A549 (cell line): ENCODE data around the gene PRR7.

Experiments
- BHLHE40 ChIP-seq: IDR thresholded peaks from 2 replicates; pipeline ENCODE4 v1.6.1; 2012; ENCODE audit warnings: low read depth, low read length, inconsistent platforms
- CBX8 ChIP-seq: fragments of 200-600 bp; sonication (generic); IDR thresholded peaks from 2 replicates; pipeline ENCODE4 v1.6.1; 2016
- CHD4 ChIP-seq: fragments of 200-600 bp; sonication (generic); IDR thresholded peaks from 2 replicates; pipeline ENCODE4 v1.6.1; 2016; ENCODE audit warnings: antibody characterized with exemption, mild to moderate bottlenecking, borderline replicate concordance
- CTCF ChIP-seq: fragments of >200 bp; sonication (Bioruptor Twin); formaldehyde crosslinking; IDR thresholded peaks from 3 replicates; pipeline ENCODE4 v1.5.1; 2016
- EP300 ChIP-seq, 2 experiments: fragments of >200 bp; sonication (Bioruptor Twin); formaldehyde crosslinking; IDR thresholded peaks; 2 replicates in 1 of 2; 3 replicates in 1 of 2; pipeline ENCODE4 v1.6.1; 2016 to 2017
- JUN ChIP-seq, 2 experiments: fragments of >200 bp; sonication (Bioruptor Twin); formaldehyde crosslinking; IDR thresholded peaks; 2 replicates in 1 of 2; 3 replicates in 1 of 2; pipeline ENCODE4 v1.6.1; 2016 to 2017
- KDM1A ChIP-seq: fragments of 200-600 bp; sonication (generic); IDR thresholded peaks from 2 replicates; pipeline ENCODE4 v1.6.1; 2016; ENCODE audit warnings: low read depth, mild to moderate bottlenecking
- POLR2A ChIP-seq: IDR thresholded peaks from 2 replicates; pipeline ENCODE4 v1.6.1; 2012; ENCODE audit warnings: mild to moderate bottlenecking, low read length
- POLR2AphosphoS2 ChIP-seq: conservative IDR thresholded peaks from 2 replicates; pipeline ENCODE4 v1.6.1; 2012; ENCODE audit warnings: low read length, improper control_type of control experiment, inconsistent platforms
- RAD21 ChIP-seq, 2 experiments: fragments of >200 bp in 1 of 2; sonication (Bioruptor Twin) in 1 of 2; formaldehyde crosslinking in 1 of 2; IDR thresholded peaks in 1 of 2; conservative IDR thresholded peaks in 1 of 2; 2 replicates in 1 of 2; 3 replicates in 1 of 2; pipeline ENCODE4 v1.6.1; 2012 to 2018; ENCODE audit warnings: inconsistent platforms in 1 of 2
- RFX5 ChIP-seq: fragments of 450-650 bp; IDR thresholded peaks from 2 replicates; pipeline ENCODE4 v1.7.1; 2014; ENCODE audit warnings: antibody characterized with exemption, mild to moderate bottlenecking, moderate library complexity
- RNF2 ChIP-seq: fragments of 200-600 bp; sonication (generic); IDR thresholded peaks from 2 replicates; pipeline ENCODE4 v1.6.1; 2016; ENCODE audit warnings: low read depth, mild to moderate bottlenecking, antibody characterized with exemption, moderate library complexity, borderline replicate concordance
- SMC3 ChIP-seq: fragments of >200 bp; sonication (Bioruptor Twin); formaldehyde crosslinking; IDR thresholded peaks from 3 replicates; pipeline ENCODE4 v1.6.1; 2018; ENCODE audit warnings: inconsistent platforms

GRCh38 chr5:177476531-177477233 is 30.1 kb downstream of the PRR7 start:
- no peak for TF ChIP-seq RAD21 (conservative IDR thresholded peaks at IDR 0.05 in 1 of 2, IDR thresholded peaks at IDR 0.05 in 1 of 2)
- TF ChIP-seq POLR2A = no peak
- TF ChIP-seq CTCF = no peak
- TF ChIP-seq CHD4 = no peak
- TF ChIP-seq KDM1A = no peak
- no peak for TF ChIP-seq EP300 (IDR thresholded peaks at IDR 0.05)
- no peak for TF ChIP-seq JUN (IDR thresholded peaks at IDR 0.05)
- TF ChIP-seq CBX8 = no peak
- no peak for TF ChIP-seq SMC3
- no peak for TF ChIP-seq RNF2
- TF ChIP-seq BHLHE40 = no peak
- no peak for TF ChIP-seq RFX5
- TF ChIP-seq POLR2AphosphoS2 = no peak
